Neuronal stem cell (in vitro differentiated cells): ENCODE measurements around the gene SLC39A6.

ENCODE experiments used
- DNase-seq: peaks from one replicate; pipeline ENCODE4 v3.0.0-alpha.2; 2013; ENCODE audit warnings: low spot score
- H2AFZ ChIP-seq: one replicate; pipeline ENCODE4 v1.6.1; 2013; ENCODE audit warnings: mild to moderate bottlenecking, low read length, inconsistent platforms
- H2AK5ac ChIP-seq: 2 replicates; pipeline ENCODE4 v1.6.1; 2013; ENCODE audit warnings: low read depth, mild to moderate bottlenecking, inconsistent platforms, low read length, moderate library complexity, mixed read lengths
- H2BK120ac ChIP-seq: 2 replicates; pipeline ENCODE4 v1.6.1; 2013; ENCODE audit warnings: low read depth, mild to moderate bottlenecking, inconsistent platforms, low read length, moderate library complexity, mixed read lengths
- H2BK12ac ChIP-seq: one replicate; pipeline ENCODE4 v1.6.1; 2013; ENCODE audit warnings: low read length, inconsistent platforms
- H2BK15ac ChIP-seq: 2 replicates; pipeline ENCODE4 v1.6.1; 2013; ENCODE audit warnings: mild to moderate bottlenecking, low read length, inconsistent platforms, mixed read lengths
- H2BK5ac ChIP-seq: one replicate; pipeline ENCODE4 v1.6.1; 2013; ENCODE audit warnings: inconsistent platforms, mild to moderate bottlenecking, low read length, moderate library complexity
- H3K14ac ChIP-seq: one replicate; pipeline ENCODE4 v1.6.1; 2013; ENCODE audit warnings: low read length, inconsistent platforms
- H3K18ac ChIP-seq: 2 replicates; pipeline ENCODE4 v1.6.1; 2013; ENCODE audit warnings: low read length, inconsistent platforms
- H3K23ac ChIP-seq: 2 replicates; pipeline ENCODE4 v1.6.1; 2013; ENCODE audit warnings: low read depth, mild to moderate bottlenecking, mixed read lengths, low read length, inconsistent platforms; ENCODE audit not compliant: poor library complexity
- H3K27ac ChIP-seq: replicated peaks from 3 replicates; pipeline ENCODE4 v1.5.1; 2013; ENCODE audit warnings: low read length, inconsistent platforms
- H3K27me3 ChIP-seq, 3 experiments: 2 replicates each; pipeline ENCODE4 v1.6.1; 2013; ENCODE audit warnings: low read length in 3 of 3, mild to moderate bottlenecking in 2 of 3, inconsistent platforms in 1 of 3, low read depth in 1 of 3, mixed read lengths in 1 of 3, moderate library complexity in 1 of 3; ENCODE audit not compliant: control insufficient read depth in 3 of 3, insufficient read depth in 3 of 3
- H3K36me3 ChIP-seq, 2 donors: replicated peaks in 1 of 2; 2 replicates each; pipeline ENCODE4 v1.6.1; 2013; ENCODE audit warnings: low read length in 2 of 2; ENCODE audit not compliant: control insufficient read depth in 2 of 2, insufficient read depth in 2 of 2
- H3K4ac ChIP-seq: 2 replicates; pipeline ENCODE4 v1.6.1; 2013; ENCODE audit warnings: inconsistent platforms, mild to moderate bottlenecking, low read length, moderate library complexity
- H3K4me1 ChIP-seq, 2 donors: 1 replicate in 1 of 2; 2 replicates in 1 of 2; pipeline ENCODE4 v1.6.1; 2013; ENCODE audit warnings: low read length in 2 of 2, low read depth in 1 of 2; ENCODE audit not compliant: control insufficient read depth in 2 of 2, insufficient read depth in 1 of 2
- H3K4me2 ChIP-seq: one replicate; pipeline ENCODE4 v1.6.1; 2013; ENCODE audit warnings: mild to moderate bottlenecking, low read length, inconsistent platforms; ENCODE audit not compliant: insufficient read depth, poor library complexity, severe bottlenecking
- H3K4me3 ChIP-seq, 2 donors: 2 replicates each; pipeline ENCODE4 v1.5.1; 2013; ENCODE audit warnings: low read length in 2 of 2, mild to moderate bottlenecking in 2 of 2, inconsistent platforms in 1 of 2, moderate library complexity in 1 of 2
- H3K79me1 ChIP-seq: one replicate; pipeline ENCODE4 v1.6.1; 2013; ENCODE audit warnings: low read depth, mild to moderate bottlenecking, inconsistent platforms, low read length, moderate library complexity
- H3K9ac ChIP-seq: one replicate; pipeline ENCODE4 v1.6.1; 2013; ENCODE audit warnings: mild to moderate bottlenecking, low read depth, low read length, inconsistent platforms; ENCODE audit not compliant: poor library complexity
- H3K9me3 ChIP-seq, 2 donors: replicated peaks in 1 of 2; 2 replicates each; pipeline versions ENCODE3 to v1.6.1; 2013; ENCODE audit warnings: low read length in 2 of 2, mild to moderate bottlenecking in 2 of 2, inconsistent platforms in 1 of 2, low read depth in 1 of 2, mixed read lengths in 1 of 2, moderate library complexity in 1 of 2; ENCODE audit not compliant: control insufficient read depth in 2 of 2, insufficient read depth in 1 of 2
- H4K8ac ChIP-seq: one replicate; pipeline ENCODE4 v1.6.1; 2013; ENCODE audit warnings: low read depth, mild to moderate bottlenecking, inconsistent platforms, low read length, moderate library complexity
- H4K91ac ChIP-seq: one replicate; pipeline ENCODE4 v1.6.1; 2013; ENCODE audit warnings: low read length, low read depth, mild to moderate bottlenecking, inconsistent platforms; ENCODE audit not compliant: poor library complexity
- WGBS, 2 donors: extraction: QIAGEN DNeasy Blood & Tissue Kit; methylation state at CpG; one replicate each; pipeline ENCODE4 v1.1.7; 2013; ENCODE audit warnings: missing lambda C conversion rate in 2 of 2, mixed read lengths in 1 of 2; ENCODE audit not compliant: insufficient read length in 2 of 2, insufficient replicate concordance in 1 of 2; ENCODE audit errors: extremely low coverage in 2 of 2; 5-methylcytosine and 5-hydroxymethylcytosine counted together

The SLC39A6 gene

DNA sequence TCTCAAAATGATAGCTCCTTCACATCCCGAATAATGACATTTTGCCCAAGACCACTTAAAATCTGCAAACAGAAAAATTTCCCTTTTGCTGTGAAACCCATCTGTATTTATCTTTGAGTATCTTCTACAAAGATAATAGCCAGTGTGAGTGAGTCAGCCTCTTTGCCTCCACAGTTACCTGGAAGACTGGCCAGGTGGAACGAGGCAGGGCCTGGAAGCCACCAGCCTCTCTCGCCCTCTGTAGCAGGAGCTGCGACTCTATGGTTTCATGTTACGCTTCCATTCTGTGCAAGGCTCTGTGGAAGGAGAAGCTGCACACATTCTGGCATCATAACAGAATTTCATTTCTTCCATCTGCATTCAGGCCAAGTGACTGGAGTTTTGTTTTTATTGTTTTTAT lies 10.1 kb upstream of the SLC39A6 start:
- no peak overlapping the region for H2BK120ac ChIP-seq
- no peak overlapping the region for H3K4ac ChIP-seq
- no peak overlapping the region for H2AFZ ChIP-seq
- no peak overlapping the region for H3K23ac ChIP-seq
- no peak overlapping the region for H2AK5ac ChIP-seq
- no peak overlapping the region for H3K27ac ChIP-seq
- H2BK15ac ChIP-seq: no peak overlapping the region
- H3K4me3 ChIP-seq: no peak overlapping the region
- no peaks in the 10 kb centered on the region for H3K4me1 ChIP-seq
- H3K9me3 ChIP-seq: no peaks in the 10 kb centered on the region
- no peak overlapping the region for H3K18ac ChIP-seq
- no peaks in the 10 kb centered on the region for H3K27me3 ChIP-seq
- whole genome bisulfite sequencing, 2 donors: no CpG with 5 or more reads among the region's 5 CpGs
- no peak overlapping the region for H3K9ac ChIP-seq
- no peak overlapping the region for H3K4me2 ChIP-seq
- no peak overlapping the region for H4K91ac ChIP-seq
- H3K14ac ChIP-seq: no peak overlapping the region
- H2BK12ac ChIP-seq: no peak overlapping the region
- no peaks in the 10 kb centered on the region for H3K79me1 ChIP-seq
- no peak overlapping the region for H2BK5ac ChIP-seq
- DNase-seq: no peak
- peaks cover 14 to 98% of the 10 kb centered on the region in 2 donors for H3K36me3 ChIP-seq
- H4K8ac ChIP-seq: no peak overlapping the region

DNA sequence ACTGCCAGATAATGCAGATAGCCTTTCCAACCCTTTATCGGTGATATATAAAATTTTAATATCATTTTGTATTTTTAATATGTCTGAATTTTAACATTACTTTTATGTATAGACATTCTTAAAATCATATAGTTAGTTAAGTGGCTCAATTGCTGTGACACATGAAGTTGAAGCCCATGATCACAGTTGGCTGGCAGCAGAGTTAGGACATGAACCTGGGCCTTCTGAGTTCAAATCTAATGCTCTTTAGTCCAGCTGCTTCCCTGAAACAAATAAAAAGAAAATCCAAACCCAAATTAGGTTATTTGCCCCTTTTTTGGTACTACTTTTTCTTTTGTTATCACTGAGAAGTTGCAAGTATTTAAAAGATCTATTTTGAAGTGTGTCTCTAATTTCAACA lies 6.1 kb upstream of the SLC39A6 start:
- Histone ChIP-seq H3K9me3 (no peaks in the 10 kb centered on the region), H3K27ac (no peak overlapping the region), H2AK5ac (no peak overlapping the region), H3K79me1 (peaks cover 4% of the 10 kb centered on the region), H3K9ac (no peak overlapping the region), H3K4me2 (no peak overlapping the region), H4K91ac (no peak overlapping the region), H2BK120ac (no peak overlapping the region), H3K4ac (no peak overlapping the region), H3K4me1 (peaks cover 0 to 4% of the 10 kb centered on the region in 2 donors), H2BK12ac (no peak overlapping the region), H2AFZ (no peak overlapping the region), H3K23ac (no peak overlapping the region), H2BK5ac (no peak overlapping the region), H4K8ac (no peak overlapping the region), H3K36me3 (peaks cover 15 to 83% of the 10 kb centered on the region in 2 donors), H3K4me3 (no peak overlapping the region), H3K14ac (no peak overlapping the region), H2BK15ac (no peak overlapping the region), H3K18ac (no peak overlapping the region), H3K27me3 (no peaks in the 10 kb centered on the region)
- DNase-seq: no peak
- no CpG with 5 or more reads among the region's 1 CpG for WGBS, 2 donors

- H3K4me3 ChIP-seq: peak overlapping the region in 1 of 2 donors; percentile 61
- H3K9ac ChIP-seq: no peak overlapping the region
- no peak overlapping the region for H3K27ac ChIP-seq
- no peak overlapping the region for H2BK15ac ChIP-seq
- H3K9me3 ChIP-seq: no peaks in the 10 kb centered on the region
- H4K91ac ChIP-seq: no peak overlapping the region
- H3K14ac ChIP-seq: no peak overlapping the region
- no peak overlapping the region for H2BK12ac ChIP-seq
- DNase-seq: no peak
- H2AFZ ChIP-seq: no peak overlapping the region
- H3K36me3 ChIP-seq: peaks cover 9 to 58% of the 10 kb centered on the region in 2 donors
- peaks cover 5% of the 10 kb centered on the region for H3K79me1 ChIP-seq
- WGBS, 2 donors: no CpG with 5 or more reads among the region's 3 CpGs
- no peak overlapping the region for H3K23ac ChIP-seq
- no peak overlapping the region for H2AK5ac ChIP-seq
- peaks cover 0 to 8% of the 10 kb centered on the region in 2 donors for H3K4me1 ChIP-seq
- no peaks in the 10 kb centered on the region for H3K27me3 ChIP-seq
- no peak overlapping the region for H3K4me2 ChIP-seq
- H2BK5ac ChIP-seq: no peak overlapping the region
- H2BK120ac ChIP-seq: no peak overlapping the region
- no peak overlapping the region for H3K4ac ChIP-seq
- H3K18ac ChIP-seq: no peak overlapping the region
- no peak overlapping the region for H4K8ac ChIP-seq
Observed at GRCh38 chr18:36132756-36133155, 3.6 kb upstream of the SLC39A6 start.

GRCh38 chr18:36131692-36132483 lies 2.7 kb upstream of the SLC39A6 start:
- Histone ChIP-seq H2BK120ac (no peak overlapping the region), H3K14ac (no peak overlapping the region), H3K4me1 (peaks cover 0 to 8% of the 10 kb centered on the region in 2 donors), H4K8ac (no peak overlapping the region), H3K4ac (no peak overlapping the region), H2AFZ (no peak overlapping the region), H3K79me1 (peaks cover 5% of the 10 kb centered on the region), H2BK15ac (no peak overlapping the region), H3K4me3 (no peak overlapping the region), H3K9me3 (no peaks in the 10 kb centered on the region), H3K9ac (peak overlapping the region; percentile 60), H3K27me3 (no peaks in the 10 kb centered on the region), H3K18ac (no peak overlapping the region), H3K27ac (no peak overlapping the region), H3K4me2 (no peak overlapping the region), H4K91ac (no peak overlapping the region), H2BK12ac (no peak overlapping the region), H2AK5ac (no peak overlapping the region), H2BK5ac (no peak overlapping the region), H3K23ac (no peak overlapping the region), H3K36me3 (peaks cover 6 to 54% of the 10 kb centered on the region in 2 donors)
- no peak for DNase-seq
- no CpG with 5 or more reads among the region's 9 CpGs for WGBS, 2 donors
